H9 (cell line): ENCODE measurements around the gene CALN1. TPM values are rescaled to one million over a fixed set of nuclear protein-coding genes. Genes with fewer than 3 reads are reported as not detected.

Experiments used
- DNase-seq: peaks from one replicate; pipeline ENCODE4 v3.0.0-alpha.2; 2017
- H2AFZ ChIP-seq: one replicate; pipeline ENCODE4 v1.6.1; 2013; ENCODE audit warnings: mild to moderate bottlenecking, low read length, control low read depth, moderate library complexity
- H2AK5ac ChIP-seq: 2 replicates; pipeline ENCODE4 v1.6.1; 2013; ENCODE audit warnings: low read length, control low read depth, mixed read lengths; ENCODE audit not compliant: insufficient read length
- H2BK120ac ChIP-seq: one replicate; pipeline ENCODE4 v1.6.1; 2013; ENCODE audit warnings: low read depth, mild to moderate bottlenecking, low read length, control low read depth, inconsistent platforms; ENCODE audit not compliant: poor library complexity, severe bottlenecking
- H2BK12ac ChIP-seq: 2 replicates; pipeline ENCODE4 v1.6.1; 2013; ENCODE audit warnings: low read length, control low read depth, mixed read lengths, low read depth; ENCODE audit not compliant: insufficient read length
- H2BK15ac ChIP-seq: 2 replicates; pipeline ENCODE4 v1.6.1; 2013; ENCODE audit warnings: low read depth, low read length, control low read depth
- H2BK20ac ChIP-seq: one replicate; pipeline ENCODE4 v1.6.1; 2013; ENCODE audit warnings: low read depth, mild to moderate bottlenecking, low read length, control low read depth, inconsistent platforms; ENCODE audit not compliant: poor library complexity, severe bottlenecking
- H2BK5ac ChIP-seq: 2 replicates; pipeline ENCODE4 v1.6.1; 2013; ENCODE audit warnings: low read length, control low read depth, mixed read lengths; ENCODE audit not compliant: insufficient read length
- H3K14ac ChIP-seq: 2 replicates; pipeline ENCODE4 v1.6.1; 2013; ENCODE audit warnings: low read length, control low read depth; ENCODE audit not compliant: insufficient read depth
- H3K18ac ChIP-seq: 2 replicates; pipeline ENCODE4 v1.6.1; 2013; ENCODE audit warnings: low read depth, mild to moderate bottlenecking, mixed read lengths, low read length, control low read depth; ENCODE audit not compliant: insufficient read length
- H3K23ac ChIP-seq: 2 replicates; pipeline ENCODE4 v1.6.1; 2013; ENCODE audit warnings: low read length, control low read depth, mixed read lengths, low read depth; ENCODE audit not compliant: insufficient read length
- H3K23me2 ChIP-seq: 2 replicates; pipeline ENCODE4 v1.6.1; 2013; ENCODE audit warnings: low read depth, mild to moderate bottlenecking, mixed read lengths, low read length, control low read depth; ENCODE audit not compliant: insufficient read length, poor library complexity, severe bottlenecking
- H3K27ac ChIP-seq: 2 replicates; pipeline ENCODE4 v1.5.1; 2013; ENCODE audit warnings: low read length, control low read depth, mixed read lengths, low read depth; ENCODE audit not compliant: insufficient read length
- H3K27me3 ChIP-seq: 2 replicates; pipeline ENCODE4 v1.6.1; 2013; ENCODE audit warnings: low read length, control low read depth, inconsistent platforms; ENCODE audit not compliant: insufficient read depth
- H3K4ac ChIP-seq: 2 replicates; pipeline ENCODE4 v1.6.1; 2013; ENCODE audit warnings: low read depth, mild to moderate bottlenecking, control low read depth, inconsistent platforms, low read length, moderate library complexity
- H3K4me1 ChIP-seq: 2 replicates; pipeline ENCODE4 v1.6.1; 2013; ENCODE audit warnings: low read length, control low read depth, inconsistent platforms; ENCODE audit not compliant: insufficient read depth
- H3K4me2 ChIP-seq: 2 replicates; pipeline ENCODE4 v1.6.1; 2013; ENCODE audit warnings: low read length, control low read depth, mixed read lengths; ENCODE audit not compliant: insufficient read length, insufficient read depth
- H3K56ac ChIP-seq: 2 replicates; pipeline ENCODE4 v1.6.1; 2013; ENCODE audit warnings: low read depth, mild to moderate bottlenecking, mixed read lengths, low read length, control low read depth; ENCODE audit not compliant: insufficient read length
- H3K79me1 ChIP-seq: 2 replicates; pipeline ENCODE4 v1.6.1; 2013; ENCODE audit warnings: low read depth, mild to moderate bottlenecking, moderate library complexity, low read length, control low read depth, inconsistent platforms; ENCODE audit not compliant: insufficient read depth, poor library complexity, severe bottlenecking
- H3K79me2 ChIP-seq: 2 replicates; pipeline ENCODE4 v1.6.1; 2013; ENCODE audit warnings: low read length, control low read depth, inconsistent platforms; ENCODE audit not compliant: insufficient read depth
- H3K9ac ChIP-seq: 2 replicates; pipeline ENCODE4 v1.6.1; 2013; ENCODE audit warnings: low read length, control low read depth, mixed read lengths; ENCODE audit not compliant: insufficient read length; ENCODE audit errors: extremely low read depth
- H3K9me3 ChIP-seq: one replicate; pipeline ENCODE4 v1.6.1; 2013; ENCODE audit warnings: low read depth, low read length, inconsistent platforms; ENCODE audit not compliant: control insufficient read depth
- H3T11ph ChIP-seq: one replicate; pipeline ENCODE4 v1.6.1; 2013; ENCODE audit warnings: mild to moderate bottlenecking, low read length, control low read depth, inconsistent platforms
- H4K20me1 ChIP-seq: one replicate; pipeline ENCODE4 v1.6.1; 2013; ENCODE audit not compliant: control insufficient read depth, insufficient read length, insufficient read depth
- H4K5ac ChIP-seq: 2 replicates; pipeline ENCODE4 v1.6.1; 2013; ENCODE audit warnings: low read depth, mild to moderate bottlenecking, mixed read lengths, low read length, control low read depth; ENCODE audit not compliant: insufficient read length
- H4K8ac ChIP-seq: replicated peaks from 2 replicates; pipeline ENCODE4 v1.6.1; 2013; ENCODE audit warnings: low read length, control low read depth, mixed read lengths, low read depth; ENCODE audit not compliant: insufficient read length
- H4K91ac ChIP-seq: 2 replicates; pipeline ENCODE4 v1.6.1; 2013; ENCODE audit warnings: low read depth, mild to moderate bottlenecking, moderate library complexity, mixed read lengths, low read length, control low read depth; ENCODE audit not compliant: insufficient read length
- H3K27ac Mint-ChIP-seq, 3 experiments: 2 replicates in 2 of 3; 3 replicates in 1 of 3; pipeline ENCODE4 v1.8.0; 2020 to 2021; ENCODE audit warnings: mixed read lengths in 3 of 3, mild to moderate bottlenecking in 1 of 3, moderate library complexity in 1 of 3
- H3K27me3 Mint-ChIP-seq: 2 replicates; pipeline ENCODE4 v1.8.0; 2021; ENCODE audit warnings: low read depth, mild to moderate bottlenecking, moderate library complexity, mixed read lengths
- H3K36me3 Mint-ChIP-seq, 3 experiments: 2 replicates in 2 of 3; 3 replicates in 1 of 3; pipeline ENCODE4 v1.8.0; 2020 to 2021; ENCODE audit warnings: low read depth in 3 of 3, mixed read lengths in 3 of 3; ENCODE audit not compliant: insufficient read depth in 1 of 3
- H3K4me1 Mint-ChIP-seq, 2 experiments: 2 replicates each; pipeline ENCODE4 v1.8.0; 2020; ENCODE audit warnings: mixed read lengths in 2 of 2
- H3K4me3 Mint-ChIP-seq, 2 experiments: 2 replicates in 1 of 2; 3 replicates in 1 of 2; pipeline ENCODE4 v1.8.0; 2020 to 2021; ENCODE audit warnings: mild to moderate bottlenecking in 2 of 2, mixed read lengths in 2 of 2, moderate library complexity in 1 of 2
- H3K9me3 Mint-ChIP-seq, 2 experiments: 2 replicates in 1 of 2; 3 replicates in 1 of 2; pipeline ENCODE4 v1.8.0; 2020; ENCODE audit warnings: mild to moderate bottlenecking in 2 of 2, mixed read lengths in 2 of 2, moderate library complexity in 1 of 2
- WGBS: extraction: QIAGEN DNeasy Blood & Tissue Kit; methylation state at CpG from one replicate; pipeline ENCODE4 v1.1.7; 2013; ENCODE audit warnings: missing lambda C conversion rate, low lambda C conversion rate, mixed read lengths; ENCODE audit not compliant: insufficient read length; ENCODE audit errors: extremely low coverage; 5-methylcytosine and 5-hydroxymethylcytosine counted together
- total RNA-seq: library from RNA; stranded (reverse); gene quantifications from 2 replicates; pipeline ENCODE4 v1.2.1, GENCODE V29; 2021
- TF ChIP-seq, protein P1 (sequence below): fragments of 200-600 bp; sonication (generic); conservative IDR thresholded peaks from 3 replicates; pipeline ENCODE4 v1.8.0; 2021; ENCODE audit warnings: antibody characterized with exemption, mild to moderate bottlenecking

Gene CALN1
- total RNA-seq, 1 experiment from 2014 or later: 2.8 TPM

DNA sequence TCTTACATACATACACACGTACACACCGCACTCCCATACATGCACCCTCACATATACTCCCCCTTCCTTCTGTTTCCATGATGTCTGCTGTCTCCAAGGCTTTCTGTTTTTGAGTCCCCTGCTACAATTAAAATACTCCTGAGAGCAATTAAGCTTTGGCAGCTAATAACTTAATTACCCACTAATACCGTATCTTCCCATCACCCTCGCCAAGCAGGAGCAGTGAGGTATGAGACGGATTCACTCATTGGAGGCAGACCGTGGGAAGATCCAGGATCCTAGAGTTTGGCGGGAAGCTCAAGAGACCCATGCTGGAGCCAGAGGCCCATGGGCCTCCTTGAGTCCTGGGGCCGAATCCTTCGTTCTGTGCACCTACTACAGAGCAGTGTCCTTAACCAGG lies 1.7 kb upstream of the CALN1 start:
- Histone ChIP-seq H3K27ac (no peak overlapping the region), H3K9ac (no peak overlapping the region), H3K18ac (no peak overlapping the region), H2BK5ac (no peak overlapping the region), H3K27me3 (no peaks in the 10 kb centered on the region), H3K56ac (no peak overlapping the region), H3K9me3 (no peaks in the 10 kb centered on the region), H4K8ac (no peak overlapping the region), H3K4ac (no peak overlapping the region), H2BK15ac (no peak overlapping the region), H2BK12ac (no peak overlapping the region), H4K5ac (no peak overlapping the region), H3K79me1 (no peaks in the 10 kb centered on the region), H3K4me2 (no peak overlapping the region), H3K23me2 (no peaks in the 10 kb centered on the region), H2BK120ac (no peak overlapping the region), H4K91ac (no peak overlapping the region), H4K20me1 (no peaks in the 10 kb centered on the region), H3K4me1 (no peaks in the 10 kb centered on the region), H2AFZ (no peak overlapping the region), H2BK20ac (no peak overlapping the region), H3K79me2 (no peaks in the 10 kb centered on the region; the same call in 1 of the 2 replicates), H2AK5ac (no peak overlapping the region), H3K14ac (no peak overlapping the region), H3T11ph (no peak overlapping the region), H3K23ac (no peak overlapping the region)
- Mint-ChIP-seq H3K27me3 (no peaks in the 10 kb centered on the region; the same call in 1 of the 2 replicates), H3K4me1 (no peaks in the 10 kb centered on the region), H3K27ac (no peak overlapping the region), H3K36me3 (no peaks in the 10 kb centered on the region), H3K9me3 (no peaks in the 10 kb centered on the region), H3K4me3 (no peak overlapping the region)
- DNase-seq: no peak
- TF ChIP-seq, protein P1, sequence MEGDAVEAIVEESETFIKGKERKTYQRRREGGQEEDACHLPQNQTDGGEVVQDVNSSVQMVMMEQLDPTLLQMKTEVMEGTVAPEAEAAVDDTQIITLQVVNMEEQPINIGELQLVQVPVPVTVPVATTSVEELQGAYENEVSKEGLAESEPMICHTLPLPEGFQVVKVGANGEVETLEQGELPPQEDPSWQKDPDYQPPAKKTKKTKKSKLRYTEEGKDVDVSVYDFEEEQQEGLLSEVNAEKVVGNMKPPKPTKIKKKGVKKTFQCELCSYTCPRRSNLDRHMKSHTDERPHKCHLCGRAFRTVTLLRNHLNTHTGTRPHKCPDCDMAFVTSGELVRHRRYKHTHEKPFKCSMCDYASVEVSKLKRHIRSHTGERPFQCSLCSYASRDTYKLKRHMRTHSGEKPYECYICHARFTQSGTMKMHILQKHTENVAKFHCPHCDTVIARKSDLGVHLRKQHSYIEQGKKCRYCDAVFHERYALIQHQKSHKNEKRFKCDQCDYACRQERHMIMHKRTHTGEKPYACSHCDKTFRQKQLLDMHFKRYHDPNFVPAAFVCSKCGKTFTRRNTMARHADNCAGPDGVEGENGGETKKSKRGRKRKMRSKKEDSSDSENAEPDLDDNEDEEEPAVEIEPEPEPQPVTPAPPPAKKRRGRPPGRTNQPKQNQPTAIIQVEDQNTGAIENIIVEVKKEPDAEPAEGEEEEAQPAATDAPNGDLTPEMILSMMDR: no peak
- WGBS: 100% methylated on average over 2 of the region's 9 CpGs
